CD14-positive monocyte (primary cell): Measurements from ENCODE around the gene RAB24. TPM values are rescaled to one million over a fixed set of nuclear protein-coding genes. Genes with fewer than 3 reads are reported as not detected.

Source experiments
- DNase-seq, 3 donors: peaks; one replicate each; pipeline ENCODE4 v3.0.0-alpha.2; 2011 to 2022
- H2AFZ ChIP-seq: 2 replicates; pipeline ENCODE4 v1.6.0; 2012; ENCODE audit warnings: mild to moderate bottlenecking, low read depth, low read length, inconsistent platforms; ENCODE audit not compliant: insufficient read depth, poor library complexity, severe bottlenecking
- H3K27ac ChIP-seq, 2 donors: 1 replicate in 1 of 2; 2 replicates in 1 of 2; pipeline ENCODE4 v1.5.1; 2012 to 2013; ENCODE audit warnings: low read length in 2 of 2, control low read depth in 1 of 2, inconsistent platforms in 1 of 2, low read depth in 1 of 2, mild to moderate bottlenecking in 1 of 2
- H3K27me3 ChIP-seq, 2 donors: one replicate each; pipeline versions ENCODE4 v1.6.0 to v1.6.1; 2011 to 2013; ENCODE audit warnings: low read length in 2 of 2; ENCODE audit not compliant: control insufficient read depth in 2 of 2, insufficient read depth in 2 of 2
- H3K36me3 ChIP-seq, 2 donors: replicated peaks in 1 of 2; 1 replicate in 1 of 2; 2 replicates in 1 of 2; pipeline versions ENCODE4 v1.5.1 to v1.6.1; 2012 to 2013; ENCODE audit warnings: low read length in 2 of 2, control low read depth in 1 of 2, inconsistent platforms in 1 of 2, mild to moderate bottlenecking in 1 of 2; ENCODE audit not compliant: insufficient read depth in 2 of 2, control insufficient read depth in 1 of 2
- H3K4me1 ChIP-seq, 2 donors: 1 replicate in 1 of 2; 2 replicates in 1 of 2; pipeline versions ENCODE4 v1.5.1 to v1.6.1; 2012 to 2013; ENCODE audit warnings: low read length in 2 of 2, control low read depth in 1 of 2, inconsistent platforms in 1 of 2, mild to moderate bottlenecking in 1 of 2, moderate library complexity in 1 of 2; ENCODE audit not compliant: insufficient read depth in 2 of 2, control insufficient read depth in 1 of 2
- H3K4me2 ChIP-seq: replicated peaks from 2 replicates; pipeline ENCODE3; 2012; ENCODE audit warnings: low read length, moderate library complexity, mild to moderate bottlenecking; ENCODE audit not compliant: poor library complexity, severe bottlenecking; ENCODE audit errors: extremely low read depth
- H3K4me3 ChIP-seq, 3 experiments: fragments of 200-600 bp in 1 of 3; sonication (generic) in 1 of 3; replicated peaks in 1 of 3; 1 replicate in 2 of 3; 2 replicates in 1 of 3; pipeline ENCODE4 v1.5.1; 2011 to 2013; ENCODE audit warnings: low read length in 3 of 3, mild to moderate bottlenecking in 3 of 3, control low read depth in 2 of 3, low read depth in 2 of 3, inconsistent platforms in 1 of 3, moderate library complexity in 1 of 3
- H3K79me2 ChIP-seq: 2 replicates; pipeline ENCODE4 v1.6.0; 2012; ENCODE audit warnings: mild to moderate bottlenecking, control low read depth, inconsistent platforms, low read length, moderate library complexity; ENCODE audit not compliant: insufficient read depth
- H3K9ac ChIP-seq: 2 replicates; pipeline ENCODE4 v1.6.0; 2017; ENCODE audit warnings: low read length, mild to moderate bottlenecking; ENCODE audit not compliant: insufficient read depth, poor library complexity, severe bottlenecking
- H3K9me3 ChIP-seq, 2 donors: replicated peaks in 1 of 2; 1 replicate in 1 of 2; 2 replicates in 1 of 2; pipeline versions ENCODE4 v1.5.1 to v1.6.1; 2012 to 2013; ENCODE audit warnings: low read length in 2 of 2, control low read depth in 1 of 2; ENCODE audit not compliant: control insufficient read depth in 1 of 2, insufficient read depth in 1 of 2
- H4K20me1 ChIP-seq: 2 replicates; pipeline ENCODE4 v1.6.0; 2012; ENCODE audit warnings: mild to moderate bottlenecking, low read length, control low read depth, moderate library complexity; ENCODE audit not compliant: insufficient read depth
- H3K27ac Mint-ChIP-seq, 7 donors: one replicate each; pipeline ENCODE4 v1.8.0; 2020; ENCODE audit warnings: mild to moderate bottlenecking in 7 of 7, mixed read lengths in 7 of 7, moderate library complexity in 6 of 7, inconsistent platforms in 2 of 7
- H3K27me3 Mint-ChIP-seq, 3 donors: one replicate each; pipeline ENCODE4 v1.8.0; 2021 to 2022; ENCODE audit warnings: low read depth in 3 of 3, mild to moderate bottlenecking in 3 of 3, mixed read lengths in 3 of 3, moderate library complexity in 3 of 3, inconsistent platforms in 1 of 3
- H3K36me3 Mint-ChIP-seq, 2 donors: one replicate each; pipeline ENCODE4 v1.8.0; 2020; ENCODE audit warnings: mixed read lengths in 2 of 2, inconsistent platforms in 1 of 2, mild to moderate bottlenecking in 1 of 2
- H3K4me1 Mint-ChIP-seq: one replicate; pipeline ENCODE4 v1.8.0; 2020; ENCODE audit warnings: mild to moderate bottlenecking, mixed read lengths
- H3K4me3 Mint-ChIP-seq, 2 donors: one replicate each; pipeline ENCODE4 v1.8.0; 2020; ENCODE audit warnings: mild to moderate bottlenecking in 2 of 2, mixed read lengths in 2 of 2, moderate library complexity in 1 of 2
- H3K9me3 Mint-ChIP-seq, 7 donors: one replicate each; pipeline ENCODE4 v1.8.0; 2020 to 2022; ENCODE audit warnings: mixed read lengths in 7 of 7, mild to moderate bottlenecking in 6 of 7, moderate library complexity in 6 of 7, inconsistent platforms in 2 of 7
- CTCF ChIP-seq: fragments of 200-600 bp; IDR thresholded peaks from one replicate; pipeline ENCODE4 v1.8.0; 2022; ENCODE audit warnings: antibody characterized with exemption, mild to moderate bottlenecking
- WGBS: methylation state at CpG from one replicate; pipeline ENCODE4 v1.1.5; 2013; ENCODE audit warnings: missing lambda C conversion rate; ENCODE audit not compliant: insufficient coverage; 5-methylcytosine and 5-hydroxymethylcytosine counted together
- intact Hi-C, 2 donors: fragments of 100-400 bp; cut with micrococcal nuclease; formaldehyde crosslinking; loops; one replicate each; pipeline versions ENCODE4 v1.15.0 to v1.15.1; 2023
- polyA plus RNA-seq, 3 donors: library from polyadenylated mRNA; depleted of rRNA in 1 of 3; unstranded in 2 of 3; stranded (reverse) in 1 of 3; fragments of 300-500 nt in 2 of 3; fragments of >200 nt in 1 of 3; fragmentation: Illumina TruSeq in 2 of 3; gene quantifications; 1 replicate in 2 of 3; 2 replicates in 1 of 3; pipeline ENCODE4 v1.2.3, GENCODE V29; 2012 to 2021

The RAB24 gene
- polyA plus RNA-seq, 3 donors = 74.3 to 465 (median 94.4) TPM

DNA sequence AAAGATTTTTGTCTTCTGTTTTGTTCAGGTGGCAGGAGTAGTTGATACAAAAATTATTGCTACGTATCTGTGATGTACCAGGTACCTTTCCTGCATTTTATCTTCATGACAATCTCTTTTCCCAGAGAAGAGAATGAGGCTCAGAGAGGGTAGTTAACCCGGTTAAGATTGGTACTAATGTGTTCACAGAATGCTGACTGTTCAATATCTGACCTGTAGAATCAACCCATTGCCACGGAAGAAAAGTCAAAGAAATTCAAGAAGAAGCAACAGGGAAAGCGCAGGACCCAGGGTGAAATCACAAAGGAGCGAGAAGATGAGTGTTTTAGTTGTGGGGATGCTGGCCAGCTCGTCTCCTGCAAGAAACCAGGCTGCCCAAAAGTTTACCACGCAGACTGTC, 11.8 kb downstream of the RAB24 start:
- H3K27me3 ChIP-seq = no peaks in the 10 kb centered on the region
- H2AFZ ChIP-seq = no peak overlapping the region
- H3K9ac ChIP-seq = no peak overlapping the region
- no peak for DNase-seq
- H3K4me3 ChIP-seq = no peak overlapping the region
- no peaks in the 10 kb centered on the region for H3K9me3 ChIP-seq
- Mint-ChIP-seq H3K27ac (no peak overlapping the region), H3K4me1 (peaks cover 26% of the 10 kb centered on the region), H3K9me3 (no peaks in the 10 kb centered on the region), H3K4me3 (no peak overlapping the region), H3K27me3 (no peaks in the 10 kb centered on the region), H3K36me3 (peaks cover 72 to 88% of the 10 kb centered on the region in 2 donors)
- 100% methylated on average over 3 of the region's 7 CpGs for WGBS
- H3K36me3 ChIP-seq = peaks cover 68 to 89% of the 10 kb centered on the region in 2 donors
- peaks cover 11% of the 10 kb centered on the region for H4K20me1 ChIP-seq
- peaks cover 19% of the 10 kb centered on the region in 2 donors for H3K4me1 ChIP-seq
- H3K4me2 ChIP-seq = no peak overlapping the region
- H3K27ac ChIP-seq = no peak overlapping the region
- H3K79me2 ChIP-seq = peaks cover 6% of the 10 kb centered on the region
- intact Hi-C loops = no loop called here
- TF ChIP-seq CTCF = no peak

GRCh38 chr5:177290816-177291596, 12.5 kb downstream of the RAB24 start:
- no peaks in the 10 kb centered on the region for H3K9me3 Mint-ChIP-seq
- Histone ChIP-seq H3K4me1 (peaks cover 12% of the 10 kb centered on the region in 2 donors), H3K9me3 (no peaks in the 10 kb centered on the region), H2AFZ (no peak overlapping the region), H3K79me2 (no peaks in the 10 kb centered on the region), H3K4me3 (no peak overlapping the region), H3K36me3 (peaks cover 75 to 96% of the 10 kb centered on the region in 2 donors), H3K27ac (no peak overlapping the region), H3K9ac (no peak overlapping the region), H4K20me1 (peaks cover 11% of the 10 kb centered on the region), H3K4me2 (no peak overlapping the region), H3K27me3 (no peaks in the 10 kb centered on the region)
- intact Hi-C loops = no loop called here
- peaks cover 19% of the 10 kb centered on the region for H3K4me1 Mint-ChIP-seq
- DNase-seq = no peak
- WGBS = 90% methylated on average over 3 of the region's 12 CpGs
- H3K27ac Mint-ChIP-seq = no peak overlapping the region
- no peak for TF ChIP-seq CTCF
- no peaks in the 10 kb centered on the region for H3K27me3 Mint-ChIP-seq
- H3K36me3 Mint-ChIP-seq = peaks cover 74 to 88% of the 10 kb centered on the region in 2 donors
- no peak overlapping the region for H3K4me3 Mint-ChIP-seq
